Left forelimb (tissue), 1 donor: Measurements from ENCODE around the gene MFRP.

Experiments
- DNase-seq: peaks from one replicate; pipeline ENCODE4 v3.0.0-alpha.2; 2018; ENCODE audit warnings: low spot score

MFRP gene

DNA sequence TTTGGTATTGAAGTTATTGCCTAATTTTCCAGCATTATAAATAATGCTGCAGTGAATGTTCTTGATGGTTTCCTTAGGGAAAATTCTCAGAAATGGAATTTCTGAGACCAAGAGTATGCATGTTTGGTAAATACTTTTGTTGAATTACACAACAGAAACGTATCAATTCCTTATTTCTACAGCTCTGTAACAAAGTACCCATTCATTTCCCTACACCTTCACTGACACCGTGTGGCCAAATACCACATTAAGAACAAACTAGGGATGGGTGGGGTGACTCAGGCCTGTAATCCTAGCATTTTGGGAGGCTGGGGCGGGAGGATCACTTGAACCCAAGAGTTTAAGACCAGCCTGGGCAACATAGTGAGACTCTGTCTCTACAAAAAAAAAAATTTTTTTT is 51.3 kb downstream of the MFRP start:
- no peak for DNase-seq

DNA sequence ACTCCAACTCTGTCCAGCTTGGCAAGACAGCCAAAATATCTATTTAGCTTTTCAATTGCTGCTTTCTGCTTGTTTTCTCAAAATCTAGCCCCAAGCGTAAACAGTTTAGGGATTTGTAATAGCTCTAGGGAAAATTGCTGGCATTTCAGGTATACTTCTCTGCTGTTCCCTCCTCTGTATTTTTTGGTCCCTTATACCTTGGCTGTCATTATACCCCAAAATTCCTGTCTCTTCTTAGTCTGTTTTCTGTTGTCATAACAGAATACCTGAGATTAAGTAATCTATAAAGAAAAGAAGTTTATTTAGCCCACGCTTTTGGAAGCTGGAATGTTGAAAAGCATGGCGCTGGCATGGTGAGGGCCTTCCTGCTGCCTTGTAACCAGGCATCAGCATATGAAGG is 53.0 kb downstream of the MFRP start:
- no peak for DNase-seq

DNA sequence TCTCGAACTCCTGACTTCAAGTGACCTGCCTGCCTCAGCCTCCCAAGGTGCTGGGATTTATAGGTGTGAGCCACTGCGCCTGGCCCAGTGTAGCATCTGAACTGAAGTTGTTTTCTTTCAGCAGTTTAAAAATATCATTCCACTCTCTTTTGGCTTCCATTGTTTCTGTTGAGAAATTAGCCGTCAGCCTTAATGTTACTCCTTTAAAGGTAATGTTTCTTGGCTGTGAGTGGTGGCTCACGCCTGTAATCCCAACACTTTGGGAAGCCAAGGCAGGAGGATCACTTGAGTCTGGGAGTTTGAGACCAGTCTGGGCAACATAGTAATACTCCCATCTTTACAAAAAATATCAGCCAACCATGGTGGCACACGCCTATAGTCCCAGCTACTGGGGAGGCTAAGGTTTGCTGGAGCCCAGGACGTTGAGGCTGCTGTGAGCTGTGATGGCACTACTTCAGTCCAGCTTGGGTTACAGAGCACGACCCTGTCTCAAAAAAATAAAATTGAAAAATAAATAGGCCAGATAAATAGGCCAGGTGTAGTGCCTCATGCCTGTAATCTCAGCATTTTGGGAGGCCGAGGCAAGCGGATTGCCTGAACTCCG is 55.5 kb downstream of the MFRP start:
- no peak for DNase-seq
